Activated CD4-positive, CD25-positive, alpha-beta regulatory T cell treated with anti-CD3 and anti-CD28 coated beads, Interleukin-2, amount 50 U/mL, for 72 hours (primary cell): ENCODE measurements around the gene KCTD21.

ENCODE experiments used
- DNase-seq: peaks from one replicate; pipeline ENCODE4 v3.0.0; 2021

KCTD21 gene

GRCh38 chr11:78138694-78139421, 49.6 kb downstream of the KCTD21 start:
- peak; percentile 45 for DNase-seq

GRCh38 chr11:78138291-78138690, 50.1 kb downstream of the KCTD21 start:
- DNase-seq, result no peak

GRCh38 chr11:78132475-78132874, 56.0 kb downstream of the KCTD21 start:
- DNase-seq, result no peak

- DNase-seq, result no peak
These were observed 56.5 kb downstream of the KCTD21 start for GRCh38 chr11:78131956-78132355.

- no peak for DNase-seq
These were observed 61.0 kb downstream of the KCTD21 start for GRCh38 chr11:78127403-78127802.
